NCI-H1417 treated with DMSO at 0.1 percent for 48 hours (cell line): ENCODE measurements around the gene FHAD1.
"Not testable (repeated sequence)": the region's sequence is repeated elsewhere in the genome, so short reads cannot be mapped to it uniquely, and the experiment has no call there.

ENCODE experiments used
- DNase-seq: peaks from one replicate; lab custom pipeline; 2025; lab: John Stamatoyannopoulos, UW

The FHAD1 gene

GRCh38 chr1:15370781-15371520, 123.9 kb downstream of the FHAD1 start:
- no peak for DNase-seq

DNA sequence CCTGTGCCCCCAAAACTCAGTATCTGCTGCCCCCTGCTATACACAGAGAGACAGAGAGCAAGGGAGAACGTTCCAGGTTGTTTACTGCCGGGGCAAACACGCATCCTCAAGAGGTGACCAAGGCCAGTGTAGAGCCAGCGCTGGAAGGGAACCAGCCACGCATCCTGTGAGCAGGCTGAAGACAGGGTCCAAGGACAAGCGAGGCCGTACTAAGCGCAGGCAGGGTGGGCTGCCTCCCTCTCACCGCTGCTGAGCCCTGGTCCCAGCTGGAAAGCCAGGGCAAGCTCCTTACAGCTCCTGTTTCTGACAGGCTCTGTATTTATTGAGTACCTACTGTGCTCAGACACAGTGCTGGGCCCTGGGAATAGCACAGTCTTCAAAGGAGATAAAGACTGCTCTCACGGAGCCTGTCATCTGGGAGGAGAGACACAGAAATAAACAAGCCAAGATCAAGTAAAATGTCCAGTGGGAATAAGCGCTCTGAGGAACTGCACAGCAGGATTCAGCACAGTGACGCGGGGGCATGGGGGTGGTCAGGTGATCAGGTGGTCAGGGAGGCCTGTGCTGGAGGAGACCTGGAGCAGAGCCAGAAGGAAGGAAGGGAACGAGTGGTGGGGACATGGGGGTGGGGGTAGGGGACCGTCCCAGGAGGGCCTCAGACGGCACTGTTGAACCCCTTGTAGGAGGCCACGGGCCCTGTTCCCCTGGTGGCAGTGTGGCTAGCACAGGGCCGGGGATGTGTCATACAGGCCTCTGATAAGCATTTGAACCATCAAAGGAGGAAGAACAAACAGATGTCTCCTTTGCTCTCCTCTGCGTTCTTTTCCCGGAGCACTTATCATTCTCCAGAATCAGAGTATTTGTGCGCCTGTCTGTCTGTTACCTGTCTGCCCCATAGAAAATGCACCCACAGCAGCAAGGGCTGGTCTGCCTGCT, 124.9 kb downstream of the FHAD1 start:
- DNase-seq, result no peak

DNA sequence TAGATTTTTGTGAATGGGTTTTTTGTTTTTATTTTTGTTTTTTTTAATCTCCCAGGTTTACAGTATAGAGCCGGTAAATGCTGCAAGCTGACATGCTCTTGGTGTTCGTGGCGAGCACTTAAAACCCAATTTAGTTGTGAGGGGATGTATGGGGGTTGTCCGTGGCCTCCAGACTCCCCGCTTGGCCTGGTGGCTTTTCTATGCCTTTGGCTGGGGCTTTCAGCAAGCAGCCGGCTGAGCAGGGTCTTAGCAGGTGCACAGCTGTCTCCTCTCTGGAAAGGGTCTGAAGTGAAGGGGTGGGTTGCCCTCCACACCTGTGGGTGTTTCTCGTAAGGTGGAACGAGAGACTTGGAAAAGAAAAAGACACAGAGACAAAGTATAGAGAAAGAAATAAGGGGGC, 131.7 kb downstream of the FHAD1 start:
- DNase-seq, result no peak

DNA sequence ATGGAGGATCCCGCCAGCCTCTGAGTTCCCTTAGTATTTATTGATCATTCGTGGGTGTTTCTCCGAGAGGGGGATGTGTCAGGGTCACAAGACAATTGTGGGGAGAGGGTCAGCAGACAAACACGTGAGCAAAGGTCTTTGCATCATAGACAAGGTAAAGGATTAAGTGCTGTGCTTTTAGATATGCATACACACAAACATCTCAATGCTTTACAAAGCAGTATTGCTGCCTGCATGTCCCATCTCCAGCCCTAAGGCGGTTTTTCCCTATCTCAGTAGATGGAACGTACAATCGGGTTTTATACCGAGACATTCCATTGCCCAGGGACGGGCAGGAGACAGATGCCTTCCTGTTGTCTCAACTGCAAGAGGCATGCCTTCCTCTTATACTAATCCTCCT, 132.1 kb downstream of the FHAD1 start:
- not testable (repeated sequence) for DNase-seq

DNA sequence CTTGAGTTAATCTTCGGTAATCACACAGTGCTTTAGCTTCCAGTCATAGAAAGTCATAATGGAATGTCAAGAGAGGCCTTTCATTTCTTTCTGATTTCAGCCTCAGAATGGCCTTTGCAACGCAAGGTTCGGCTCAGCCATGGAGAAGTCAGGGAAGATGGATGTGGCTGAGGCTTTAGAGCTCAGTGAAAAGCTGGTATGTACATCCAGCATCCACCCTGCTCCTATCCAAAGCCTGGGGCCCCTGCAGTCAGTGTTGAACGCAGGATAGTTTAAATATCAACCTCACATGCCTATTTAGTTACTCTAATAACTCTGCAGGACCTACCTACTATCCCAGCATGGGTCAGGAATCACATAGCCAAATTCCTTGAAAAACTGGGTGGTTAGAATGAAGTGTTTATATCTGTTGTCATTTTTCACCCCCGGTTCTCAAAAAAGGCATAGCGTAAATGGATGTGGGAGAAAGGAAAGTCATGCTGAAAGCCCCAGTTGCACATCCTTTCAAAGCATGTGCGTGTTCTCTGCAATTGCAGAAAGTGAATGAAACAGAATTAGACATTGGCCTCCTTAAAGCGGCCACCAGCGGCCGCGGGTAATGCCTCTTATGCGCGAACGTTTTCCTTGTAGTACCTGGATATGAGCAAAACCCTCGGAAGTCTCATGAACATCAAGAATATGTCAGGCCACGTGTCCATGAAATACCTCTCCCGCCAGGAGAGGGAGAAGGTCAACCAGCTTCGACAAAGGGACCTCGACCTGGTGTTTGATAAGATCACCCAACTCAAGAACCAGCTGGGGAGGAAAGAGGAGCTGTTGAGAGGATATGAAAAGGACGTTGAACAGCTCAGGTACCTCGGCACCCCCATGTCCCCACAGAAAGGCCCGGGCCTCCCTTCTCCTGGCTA, 133.8 kb downstream of the FHAD1 start:
- DNase-seq, result no peak

DNA sequence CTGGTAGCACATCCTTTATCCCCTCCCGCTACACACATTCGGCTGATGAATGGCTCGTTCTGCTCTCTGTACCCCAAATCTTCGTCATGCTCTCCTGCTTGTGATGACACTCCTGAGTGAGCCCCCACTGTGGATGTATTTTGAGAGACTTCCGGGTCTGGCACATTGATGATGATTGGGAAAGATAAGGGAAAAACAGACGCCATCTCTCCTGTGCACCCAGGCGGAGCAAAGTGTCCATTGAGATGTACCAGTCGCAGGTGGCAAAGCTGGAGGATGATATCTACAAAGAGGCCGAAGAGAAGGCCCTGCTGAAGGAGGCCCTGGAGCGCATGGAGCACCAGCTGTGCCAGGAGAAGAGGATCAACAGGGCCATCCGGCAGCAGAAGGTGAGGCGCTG, 134.8 kb downstream of the FHAD1 start:
- no peak for DNase-seq

DNA sequence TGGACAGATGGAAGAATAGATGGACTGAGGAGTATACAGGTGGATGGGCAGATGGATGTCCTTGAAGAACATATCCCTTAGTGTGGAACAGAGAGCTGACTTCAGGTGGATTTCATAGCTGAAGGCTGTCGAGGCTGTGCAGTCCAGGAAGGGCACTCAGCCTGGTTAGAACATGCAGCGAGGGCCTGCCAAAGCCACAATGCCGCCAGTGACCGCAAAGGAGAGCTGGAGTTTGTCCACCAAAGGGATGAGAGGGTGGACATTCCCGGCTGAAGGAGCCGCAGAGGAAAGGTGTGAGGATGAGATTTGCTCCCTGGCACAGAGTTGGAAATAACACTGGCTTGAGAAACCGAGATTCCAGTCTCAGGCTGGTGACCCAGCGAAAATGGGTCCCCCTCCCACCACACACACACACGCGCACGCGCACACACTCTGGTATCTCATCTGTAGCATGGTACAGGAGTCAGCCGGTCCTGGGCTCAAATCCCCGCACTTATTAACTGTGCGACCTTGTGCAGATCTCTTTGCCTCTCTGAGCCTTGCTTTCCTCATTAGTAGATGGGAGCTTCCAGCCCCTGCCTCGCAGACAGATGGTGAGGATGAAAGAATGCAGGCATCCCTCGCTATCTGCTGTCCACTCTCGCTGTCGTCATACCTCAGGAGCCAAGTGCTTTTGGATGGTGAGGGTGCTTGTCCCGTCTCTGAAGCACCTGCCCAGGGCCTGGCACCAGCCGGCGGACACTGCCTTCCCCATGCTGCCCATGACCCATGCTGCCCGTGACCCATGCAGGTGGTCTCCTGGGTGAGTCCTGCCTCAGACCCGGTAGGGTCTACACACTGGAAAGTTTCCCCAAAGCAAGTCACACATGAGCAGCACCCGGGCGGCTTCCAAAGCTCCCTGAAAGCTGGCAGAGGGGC, 135.8 kb downstream of the FHAD1 start:
- no peak for DNase-seq

- no peak for DNase-seq
Measured at GRCh38 chr1:15383810-15384209, 136.8 kb downstream of the FHAD1 start.

DNA sequence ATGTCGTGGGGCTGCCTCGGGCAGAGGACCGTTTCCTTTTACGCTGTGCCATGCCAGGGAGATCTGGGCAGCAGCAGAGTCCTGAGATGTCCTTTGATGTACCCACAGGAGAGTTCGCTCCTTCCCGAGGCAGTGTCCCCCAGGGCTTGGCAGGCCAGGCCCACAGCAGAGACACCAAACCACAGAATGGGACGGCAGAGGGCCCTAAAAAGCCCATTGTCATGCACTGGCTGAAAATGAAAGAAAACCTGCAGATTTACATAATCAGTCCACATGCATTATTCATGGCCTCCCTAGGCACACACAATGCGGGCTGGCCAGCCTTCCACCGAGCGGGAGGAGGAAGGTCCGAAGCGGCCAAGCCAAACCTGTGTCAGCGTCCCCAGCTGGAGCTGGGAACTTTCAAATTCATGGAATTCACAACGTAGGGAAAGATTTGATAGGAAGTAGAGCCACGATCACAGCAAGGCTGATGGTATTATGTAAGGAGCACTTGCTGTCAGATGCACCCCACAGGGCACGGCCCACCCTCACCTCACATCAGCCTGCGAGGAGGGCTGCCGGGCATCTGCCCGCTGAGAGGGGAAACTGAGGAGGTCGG, 137.4 kb downstream of the FHAD1 start:
- no peak for DNase-seq

DNA sequence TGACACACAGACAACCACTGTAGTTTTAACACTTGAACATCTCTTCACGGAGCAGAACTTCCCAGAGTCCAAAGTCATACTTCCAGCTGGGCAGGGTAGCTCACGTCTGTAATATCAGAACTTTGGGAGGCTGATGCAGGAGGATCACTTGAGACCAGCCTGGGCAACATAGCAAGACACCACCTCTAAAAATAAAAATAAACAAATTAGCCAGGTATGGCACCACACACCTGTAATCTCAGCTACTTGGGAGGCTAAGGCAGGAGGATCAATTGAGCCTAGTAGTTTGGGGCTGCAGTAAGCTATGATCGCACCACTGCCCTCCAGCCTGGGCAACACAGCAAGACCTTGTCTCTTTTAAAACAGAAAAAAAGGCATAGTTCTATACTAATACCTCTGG, 138.4 kb downstream of the FHAD1 start:
- DNase-seq, result no peak

- no peak for DNase-seq
Measured at GRCh38 chr1:15386164-15386749, 139.2 kb downstream of the FHAD1 start.

GRCh38 chr1:15388201-15388880, 141.3 kb downstream of the FHAD1 start:
- DNase-seq, result no peak

DNA sequence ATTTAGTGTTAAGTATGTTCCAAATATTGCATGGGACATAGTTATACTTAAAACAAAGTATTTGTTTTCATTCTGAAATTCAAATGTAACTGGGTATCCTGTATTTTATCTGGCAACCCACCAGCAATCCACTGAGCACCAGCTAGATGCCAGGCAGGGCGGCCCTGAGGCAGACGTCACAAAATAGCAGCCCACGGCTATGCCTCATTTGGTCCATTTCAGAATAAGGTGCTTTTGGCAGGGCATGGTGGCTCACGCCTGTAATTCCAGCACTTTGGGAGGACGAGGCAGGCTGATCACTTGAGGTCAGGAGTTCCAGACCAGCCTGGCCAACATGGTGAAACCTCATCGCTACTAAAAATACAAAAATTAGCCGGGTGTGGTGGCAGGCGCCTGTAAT, 142.8 kb downstream of the FHAD1 start:
- not testable (repeated sequence) for DNase-seq

DNA sequence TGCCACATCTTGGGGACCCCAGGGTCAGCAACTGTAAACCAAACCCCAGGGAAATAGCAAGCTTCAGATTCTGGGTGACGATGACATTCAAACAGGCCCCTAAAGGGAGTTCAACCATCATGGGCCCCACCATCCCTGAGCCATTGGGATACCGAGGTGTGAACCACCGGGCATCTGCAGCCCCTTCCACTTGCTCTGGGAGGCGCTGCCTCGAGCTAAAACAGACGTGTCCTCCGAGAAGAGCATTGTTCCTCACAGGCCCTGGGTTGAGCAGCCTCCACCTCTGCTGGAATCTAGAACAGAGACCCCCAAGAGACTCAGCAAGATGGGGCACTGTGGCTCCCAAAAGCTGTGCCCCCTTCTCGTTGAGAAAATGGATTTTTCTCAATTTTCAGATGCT, 143.6 kb downstream of the FHAD1 start:
- DNase-seq, result no peak

DNA sequence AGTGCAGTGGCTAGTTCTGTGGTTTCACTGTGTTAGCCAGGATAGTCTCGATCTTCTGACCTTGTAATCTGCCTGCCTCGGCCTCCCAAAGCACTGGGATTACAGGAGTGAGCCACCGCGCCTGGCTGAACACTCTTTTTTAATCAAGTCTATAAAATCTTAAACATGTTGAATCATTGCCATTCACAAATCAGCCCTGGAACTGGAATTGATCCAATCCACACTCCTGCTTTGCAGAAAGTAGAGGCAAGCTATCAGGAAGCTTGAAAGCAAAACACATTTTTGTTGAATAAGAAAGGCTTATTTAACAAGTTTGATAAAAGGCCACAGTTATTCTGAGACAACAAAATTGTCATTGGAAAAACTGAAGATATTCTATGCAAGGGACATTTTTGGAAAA, 144.3 kb downstream of the FHAD1 start:
- DNase-seq, result no peak

- no peak for DNase-seq
Measured at GRCh38 chr1:15393475-15394257, 146.6 kb downstream of the FHAD1 start.

- DNase-seq, result no peak
Measured at GRCh38 chr1:15394258-15394690, 147.3 kb downstream of the FHAD1 start.

DNA sequence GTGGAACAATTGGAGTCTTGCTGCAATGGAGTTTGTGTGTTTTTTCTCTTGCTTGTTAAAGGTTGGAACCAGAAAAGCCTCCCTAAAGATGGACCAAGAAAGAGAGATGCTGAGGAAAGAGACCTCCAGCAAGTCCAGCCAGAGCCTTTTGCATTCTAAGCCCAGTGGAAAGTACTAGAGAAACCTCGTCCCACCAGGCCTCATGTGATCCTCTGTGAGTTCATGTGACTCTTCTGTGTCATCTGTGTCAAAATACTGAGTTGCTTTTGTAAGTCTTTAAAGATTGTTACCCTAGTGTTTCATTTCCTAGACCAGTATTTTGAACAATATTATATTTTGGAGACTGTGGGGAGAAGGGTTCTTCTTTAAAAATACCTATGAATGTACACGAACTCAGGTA, 150.2 kb downstream of the FHAD1 start:
- no peak for DNase-seq

DNA sequence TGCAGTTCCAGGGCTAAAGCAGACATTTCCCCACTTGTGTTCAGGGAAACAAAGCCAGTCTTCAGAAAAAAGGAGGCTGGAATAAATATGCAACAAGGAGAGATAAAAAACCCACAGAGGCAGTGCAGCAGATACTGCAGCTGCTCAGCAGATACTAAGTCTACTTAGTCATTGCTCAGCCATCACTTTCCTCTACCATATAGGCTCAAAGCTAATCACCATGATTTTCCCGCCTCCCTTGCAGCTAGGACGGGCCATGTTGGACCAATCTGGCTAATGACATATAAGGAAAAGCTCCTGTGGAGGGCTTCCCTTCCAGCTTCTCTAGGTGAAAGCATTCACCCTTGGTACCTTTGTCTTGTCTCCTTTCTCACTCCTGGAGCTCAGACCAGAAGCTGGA, 152.7 kb downstream of the FHAD1 start:
- DNase-seq, result no peak
